ENCODE measurements around the gene CPPED1.
"Not testable (repeated sequence)": the region's sequence is repeated elsewhere in the genome, so short reads cannot be mapped to it uniquely, and the experiment has no call there.

DNA sequence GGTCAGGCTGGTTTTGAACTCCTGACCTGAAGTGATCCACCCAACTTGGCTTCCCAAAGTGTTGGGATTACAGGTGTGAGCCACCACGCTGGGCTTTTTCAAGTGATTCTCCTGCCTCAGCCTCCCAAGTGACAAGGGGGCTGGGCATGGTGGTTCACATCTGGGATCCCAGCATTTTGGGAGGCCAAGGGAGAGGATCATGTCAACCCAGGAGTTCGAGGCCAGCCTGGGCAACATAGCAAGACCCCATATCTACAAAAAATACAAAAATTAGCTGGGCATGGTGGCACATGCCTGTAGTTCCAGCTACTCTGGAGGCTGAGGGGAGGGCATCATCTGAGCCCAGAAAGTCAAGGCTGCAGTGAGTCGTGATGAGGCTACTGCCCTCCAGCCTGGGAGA, 10.0 kb upstream of the CPPED1 start:
- TF ChIP-seq, protein P1, sequence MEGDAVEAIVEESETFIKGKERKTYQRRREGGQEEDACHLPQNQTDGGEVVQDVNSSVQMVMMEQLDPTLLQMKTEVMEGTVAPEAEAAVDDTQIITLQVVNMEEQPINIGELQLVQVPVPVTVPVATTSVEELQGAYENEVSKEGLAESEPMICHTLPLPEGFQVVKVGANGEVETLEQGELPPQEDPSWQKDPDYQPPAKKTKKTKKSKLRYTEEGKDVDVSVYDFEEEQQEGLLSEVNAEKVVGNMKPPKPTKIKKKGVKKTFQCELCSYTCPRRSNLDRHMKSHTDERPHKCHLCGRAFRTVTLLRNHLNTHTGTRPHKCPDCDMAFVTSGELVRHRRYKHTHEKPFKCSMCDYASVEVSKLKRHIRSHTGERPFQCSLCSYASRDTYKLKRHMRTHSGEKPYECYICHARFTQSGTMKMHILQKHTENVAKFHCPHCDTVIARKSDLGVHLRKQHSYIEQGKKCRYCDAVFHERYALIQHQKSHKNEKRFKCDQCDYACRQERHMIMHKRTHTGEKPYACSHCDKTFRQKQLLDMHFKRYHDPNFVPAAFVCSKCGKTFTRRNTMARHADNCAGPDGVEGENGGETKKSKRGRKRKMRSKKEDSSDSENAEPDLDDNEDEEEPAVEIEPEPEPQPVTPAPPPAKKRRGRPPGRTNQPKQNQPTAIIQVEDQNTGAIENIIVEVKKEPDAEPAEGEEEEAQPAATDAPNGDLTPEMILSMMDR (IDR thresholded peaks at IDR 0.05; ENCODE audit: low read depth, low read length), result not testable (repeated sequence)
- not testable (repeated sequence) for TF ChIP-seq EZH2phosphoT487 (IDR thresholded peaks at IDR 0.05; ENCODE audit: low read depth)

Data from OCI-LY3 (cell line).